K562 (cell line): ENCODE data around the gene PUS7L. TPM values are rescaled to one million over a fixed set of nuclear protein-coding genes. Genes with fewer than 3 reads are reported as not detected.

Experiments
- ARID4B ChIP-seq: sonication (generic); formaldehyde crosslinking; IDR thresholded peaks from 2 replicates; pipeline ENCODE4 v1.8.0; 2022; ENCODE audit warnings: mild to moderate bottlenecking, missing genetic modification reagents
- ATF6 ChIP-seq: sonication (generic); formaldehyde crosslinking; IDR thresholded peaks from 2 replicates; pipeline ENCODE4 v1.4.0; 2020; ENCODE audit warnings: mild to moderate bottlenecking, missing genetic modification reagents
- C11orf30 ChIP-seq: fragments of 450-650 bp; IDR thresholded peaks from 2 replicates; pipeline ENCODE4 v1.6.1; 2016; ENCODE audit warnings: low read depth, mild to moderate bottlenecking
- DDX20 ChIP-seq: fragments of 450-650 bp; IDR thresholded peaks from 2 replicates; pipeline ENCODE4 v1.6.1; 2016; ENCODE audit warnings: missing genetic modification characterization, low read depth, mild to moderate bottlenecking, missing compliant biosample characterization, moderate library complexity
- EP400 ChIP-seq: fragments of 450-650 bp; IDR thresholded peaks from 2 replicates; pipeline ENCODE4 v1.6.1; 2017; ENCODE audit warnings: antibody characterized with exemption, mild to moderate bottlenecking, moderate library complexity
- FOXP1 ChIP-seq: sonication (generic); formaldehyde crosslinking; IDR thresholded peaks from 2 replicates; pipeline ENCODE4 v1.8.0; 2022; ENCODE audit warnings: mild to moderate bottlenecking, missing genetic modification reagents
- HCFC1 ChIP-seq: IDR thresholded peaks from 2 replicates; pipeline ENCODE4 v1.6.1; 2012; ENCODE audit warnings: low read depth, low read length, improper control_type of control experiment
- KDM2B ChIP-seq: fragments of 250-450 bp; sonication (Bioruptor Pico); IDR thresholded peaks from 2 replicates; pipeline ENCODE4 v1.8.0; 2021; ENCODE audit warnings: mild to moderate bottlenecking, moderate library complexity
- KLF1 ChIP-seq: fragments of 450-650 bp; IDR thresholded peaks from 2 replicates; pipeline ENCODE4 v1.6.1; 2016; ENCODE audit warnings: missing genetic modification characterization, missing compliant biosample characterization
- NR2C2 ChIP-seq, 2 experiments: fragments of 200-800 bp in 1 of 2; sonication (Bioruptor generic) in 1 of 2; sonication (generic) in 1 of 2; formaldehyde crosslinking in 1 of 2; IDR thresholded peaks; 2 replicates each; pipeline versions ENCODE4 v1.6.1 to v1.8.0; 2016 to 2022; ENCODE audit warnings: mild to moderate bottlenecking in 1 of 2, missing compliant biosample characterization in 1 of 2, missing genetic modification characterization in 1 of 2, missing genetic modification reagents in 1 of 2
- RB1 ChIP-seq: fragments of 450-650 bp; IDR thresholded peaks from 2 replicates; pipeline ENCODE4 v1.6.1; 2017; ENCODE audit warnings: low read depth, mild to moderate bottlenecking
- RREB1 ChIP-seq: fragments of 250-450 bp; sonication (Bioruptor Pico); IDR thresholded peaks from 2 replicates; pipeline ENCODE4 v1.4.0; 2020
- SP2 ChIP-seq: IDR thresholded peaks from 2 replicates; pipeline ENCODE4 v1.6.1; 2011; ENCODE audit warnings: mild to moderate bottlenecking, low read depth, low read length, moderate library complexity; ENCODE audit not compliant: poor library complexity, severe bottlenecking; ENCODE audit errors: extremely low read depth
- ZNF224 ChIP-seq: sonication (generic); formaldehyde crosslinking; IDR thresholded peaks from 2 replicates; pipeline ENCODE4 v1.8.0; 2022; ENCODE audit warnings: mild to moderate bottlenecking, missing genetic modification reagents
- polyA plus RNA-seq, 8 experiments: library from polyadenylated mRNA; depleted of rRNA in 4 of 8; stranded (reverse) in 5 of 8; unstranded in 3 of 8; fragments of >200 nt; fragmentation: Nextera tagmentation in 2 of 8; fragmentation: Illumina TruSeq in 1 of 8; extraction: Ambion mirVana in 2 of 8; extraction: Trizol in 1 of 8; gene quantifications; 2 replicates each; pipeline versions ENCODE4 v1.2.1 to v1.2.3, GENCODE V29; 2011 to 2014; ENCODE audit warnings: inconsistent platforms in 1 of 8, missing spikeins in 1 of 8
- total RNA-seq, 7 experiments: library from RNA; depleted of rRNA in 6 of 7; stranded (reverse); fragments of >200 nt in 6 of 7; fragmentation: Illumina TruSeq in 2 of 7; extraction: Trizol in 2 of 7; gene quantifications; 2 replicates each; pipeline versions ENCODE4 v1.2.1 to v1.2.3, GENCODE V29; 2011 to 2021; ENCODE audit warnings: low replicate concordance in 1 of 7

PUS7L gene
- total and polyA plus RNA-seq, 9 of the 15 experiments (the other 6 are each of a cell fraction or from before 2014, with no cell fraction given) = 10.8 to 53.3 (median 25.2) TPM

- TF ChIP-seq ARID4B (CRISPR knock-in tag) (peak; percentile 74), EP400 (peak; percentile 79), KDM2B (CRISPR knock-in tag) (no peak), ZNF224 (CRISPR knock-in tag) (no peak), SP2 (no peak), RREB1 (CRISPR knock-in tag) (no peak), KLF1 (tag) (no peak), HCFC1 (peak; percentile 75), NR2C2 (CRISPR knock-in tag; IDR thresholded peaks at IDR 0.05) (no peak), NR2C2 (tag; IDR thresholded peaks at IDR 0.05) (peak; percentile 84), FOXP1 (CRISPR knock-in tag) (peak; percentile 77; the same call in 1 of the 2 replicates), C11orf30 (peak; percentile 88), RB1 (peak; percentile 78; the same call in 1 of the 2 replicates), ATF6 (0 out of 2 replicates have a peak, but pooled peaks have one; percentile 44), DDX20 (tag) (no peak)
Measured at GRCh38 chr12:43805860-43806736, 47.5 kb upstream of the PUS7L start, which contains the start of gene TWF1 (continued).
